ENCODE results near the gene MTHFD1.

Gene MTHFD1

DNA sequence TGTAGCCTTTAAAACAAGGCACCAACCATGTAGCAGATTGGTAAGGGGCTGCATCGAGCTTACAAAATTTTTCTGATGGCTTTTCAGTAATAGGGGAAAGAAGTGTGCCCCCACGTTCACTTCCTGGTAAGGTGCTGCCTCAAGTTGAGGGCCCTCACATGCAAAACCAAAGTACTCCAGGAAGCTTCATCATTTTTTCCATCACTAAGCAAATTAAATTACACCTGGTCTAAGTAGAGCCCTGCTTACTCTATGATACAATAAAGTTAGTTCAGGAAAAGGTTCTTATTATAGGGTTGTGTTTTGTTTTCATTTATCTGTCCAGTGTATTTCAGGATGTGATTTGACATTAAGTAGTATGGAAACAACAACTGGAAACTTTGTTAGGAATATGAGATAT is 62.1 kb downstream of the MTHFD1 start:
- no peak for DNase-seq

DNA sequence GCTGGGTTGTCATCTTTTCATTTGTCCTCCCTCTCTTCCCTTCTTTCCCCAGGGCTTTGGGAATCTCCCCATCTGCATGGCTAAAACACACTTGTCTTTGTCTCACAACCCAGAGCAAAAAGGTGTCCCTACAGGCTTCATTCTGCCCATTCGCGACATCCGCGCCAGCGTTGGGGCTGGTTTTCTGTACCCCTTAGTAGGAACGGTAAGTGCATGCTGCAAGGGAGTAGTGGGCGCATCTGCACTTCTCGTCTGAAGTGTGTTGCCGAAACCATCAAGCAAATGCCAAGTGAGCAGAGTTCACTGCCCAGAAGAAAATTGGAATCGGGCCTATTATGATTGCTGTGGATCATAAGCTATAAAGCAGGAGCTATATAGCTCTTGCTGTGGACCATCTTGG is 66.5 kb downstream of the MTHFD1 start:
- no peak for DNase-seq

DNA sequence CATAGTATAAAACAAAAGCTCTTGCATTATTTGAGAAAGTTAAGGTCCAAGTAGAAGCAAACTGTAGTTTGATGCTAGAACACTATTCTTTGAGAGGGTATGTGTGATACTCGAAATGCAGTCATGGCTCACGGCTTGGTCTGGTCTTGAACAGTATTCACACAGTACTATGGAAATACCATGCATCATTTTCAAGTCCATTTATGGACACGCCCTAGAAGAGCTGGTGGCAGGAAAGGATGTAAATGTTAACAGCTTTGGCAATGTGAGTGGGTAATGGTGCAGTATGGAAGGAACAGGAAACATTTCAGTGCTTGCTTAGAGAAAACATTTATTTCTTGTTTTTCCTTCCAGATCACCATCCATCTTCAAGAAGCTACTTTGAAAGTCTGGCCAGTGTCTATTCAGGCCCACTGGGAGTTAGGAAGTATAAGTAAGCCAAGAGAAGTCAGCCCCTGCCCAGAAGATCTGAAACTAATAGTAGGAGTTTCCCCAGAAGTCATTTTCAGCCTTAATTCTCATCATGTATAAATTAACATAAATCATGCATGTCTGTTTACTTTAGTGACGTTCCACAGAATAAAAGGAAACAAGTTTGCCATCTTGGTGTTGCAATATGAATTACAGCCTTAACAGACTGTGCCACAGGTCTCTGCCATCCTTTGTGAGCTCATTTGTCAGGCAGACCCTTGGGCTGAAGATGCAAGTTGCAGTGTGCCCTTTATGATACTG is 71.4 kb downstream of the MTHFD1 start:
- no peak for DNase-seq

DNA sequence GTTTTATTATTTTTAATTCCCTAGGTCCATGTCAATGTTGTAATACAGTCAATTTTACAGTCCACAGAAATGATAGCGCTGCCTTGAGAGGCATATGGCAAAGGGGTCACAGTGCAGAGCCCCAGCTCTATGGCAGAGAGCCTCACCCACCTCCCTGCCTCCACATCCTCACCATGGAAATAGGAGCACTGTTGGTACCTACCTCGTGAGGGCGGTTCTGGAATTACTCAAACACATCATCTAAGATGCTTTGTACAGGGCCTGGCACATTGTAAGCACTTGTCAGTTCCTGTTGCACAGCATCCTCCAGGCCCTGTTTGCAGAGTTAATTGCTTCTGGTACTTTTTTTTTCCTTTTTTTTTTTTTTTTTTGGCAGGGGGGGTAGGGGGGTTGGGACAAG is 73.1 kb downstream of the MTHFD1 start:
- no peak for DNase-seq

DNA sequence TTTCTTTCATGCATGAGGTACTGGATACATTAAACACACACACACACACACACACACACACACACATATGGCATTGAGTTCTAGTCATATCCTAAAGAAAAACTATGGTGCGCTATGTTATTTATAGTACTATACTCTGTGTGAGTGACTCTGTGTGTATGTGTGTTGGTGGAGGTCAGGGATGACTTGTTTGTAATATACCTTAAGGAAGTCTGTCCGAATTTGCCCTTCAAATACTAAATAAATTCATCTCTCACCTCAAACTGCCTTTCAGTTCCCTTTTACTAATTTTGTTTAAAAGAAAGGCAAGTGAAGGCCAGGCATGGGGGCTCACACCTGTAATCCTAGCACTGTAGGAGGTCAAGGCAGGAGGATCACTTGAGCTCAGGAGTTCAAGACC is 75.0 kb downstream of the MTHFD1 start:
- DNase-seq = no peak

DNA sequence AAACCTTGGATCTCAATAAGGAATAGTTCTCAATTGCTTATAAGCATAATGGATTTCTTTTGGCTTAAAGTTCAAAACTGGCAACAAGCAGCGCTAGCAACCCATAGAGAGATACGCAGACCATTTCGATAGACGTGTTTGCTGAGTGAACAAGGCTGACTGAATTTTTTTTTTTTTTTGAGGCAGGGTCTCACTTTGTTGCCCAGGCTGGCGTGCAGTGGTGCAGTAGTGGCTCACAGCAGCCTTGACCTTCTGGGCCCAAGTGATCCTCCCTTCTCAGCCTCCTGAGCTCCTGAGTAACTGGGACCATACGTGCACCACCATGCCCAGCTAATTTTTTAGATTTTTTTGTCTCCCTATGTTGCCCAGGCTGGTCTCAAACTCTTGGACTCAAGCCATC is 75.7 kb downstream of the MTHFD1 start:
- DNase-seq = no peak

DNA sequence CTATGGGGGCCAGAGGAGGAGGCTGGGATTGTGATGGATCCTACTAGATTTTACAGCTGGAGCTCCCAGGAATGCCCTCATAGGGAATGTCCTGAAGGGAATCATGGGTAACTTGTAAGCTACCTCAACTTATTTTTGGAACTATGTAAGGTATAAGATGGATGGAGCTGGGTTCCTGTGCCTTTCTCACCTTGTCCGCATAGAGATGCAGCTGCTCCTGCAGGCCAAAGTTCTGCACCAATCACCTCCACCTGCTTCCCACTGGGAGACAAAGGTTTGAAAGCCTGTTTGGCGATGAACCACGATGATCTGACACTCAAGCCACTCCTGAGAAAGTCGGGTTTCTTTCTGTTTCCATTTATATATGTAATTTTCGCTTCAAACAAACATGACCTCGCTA is 76.5 kb downstream of the MTHFD1 start:
- DNase-seq = no peak

DNA sequence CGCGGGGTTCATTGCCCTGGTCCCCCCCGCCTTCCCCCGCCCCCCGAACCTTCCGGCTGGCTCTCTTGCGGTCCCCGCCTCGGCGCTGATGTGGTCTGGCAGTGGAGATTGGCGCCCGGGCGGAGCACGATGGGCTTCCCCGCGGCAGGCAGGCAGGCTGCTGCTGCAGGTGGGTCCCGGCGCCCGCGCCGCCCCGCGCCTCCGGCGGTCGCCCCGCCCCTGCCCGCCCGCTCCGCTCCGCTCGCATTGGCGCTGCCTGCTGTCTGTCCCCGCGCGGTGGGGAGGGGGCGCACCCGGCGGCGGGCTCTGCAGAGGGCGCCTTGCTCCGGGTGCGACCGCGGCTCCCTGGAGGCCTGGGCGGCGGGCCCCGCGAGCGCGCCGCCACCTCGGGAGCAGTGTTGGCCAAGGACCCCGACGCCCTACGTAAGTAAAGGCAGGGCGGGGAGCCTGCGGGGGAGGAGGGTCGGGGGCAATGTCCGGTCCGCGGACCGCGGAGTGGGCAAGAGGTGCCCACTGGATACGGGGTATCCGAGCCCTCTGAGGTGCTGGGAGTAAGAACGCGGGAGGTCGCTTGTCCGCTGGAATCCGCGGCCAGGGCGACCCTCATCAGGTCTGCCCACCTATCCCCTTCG is 77.2 kb downstream of the MTHFD1 start, which contains the start of gene AKAP5:
Gene AKAP5 (plus strand): TSS at position 309 of the 632 bp plus-strand sequence. CDS start 2,896 bp downstream, outside the sequence.
- DNase-seq = peak; percentile 78

DNA sequence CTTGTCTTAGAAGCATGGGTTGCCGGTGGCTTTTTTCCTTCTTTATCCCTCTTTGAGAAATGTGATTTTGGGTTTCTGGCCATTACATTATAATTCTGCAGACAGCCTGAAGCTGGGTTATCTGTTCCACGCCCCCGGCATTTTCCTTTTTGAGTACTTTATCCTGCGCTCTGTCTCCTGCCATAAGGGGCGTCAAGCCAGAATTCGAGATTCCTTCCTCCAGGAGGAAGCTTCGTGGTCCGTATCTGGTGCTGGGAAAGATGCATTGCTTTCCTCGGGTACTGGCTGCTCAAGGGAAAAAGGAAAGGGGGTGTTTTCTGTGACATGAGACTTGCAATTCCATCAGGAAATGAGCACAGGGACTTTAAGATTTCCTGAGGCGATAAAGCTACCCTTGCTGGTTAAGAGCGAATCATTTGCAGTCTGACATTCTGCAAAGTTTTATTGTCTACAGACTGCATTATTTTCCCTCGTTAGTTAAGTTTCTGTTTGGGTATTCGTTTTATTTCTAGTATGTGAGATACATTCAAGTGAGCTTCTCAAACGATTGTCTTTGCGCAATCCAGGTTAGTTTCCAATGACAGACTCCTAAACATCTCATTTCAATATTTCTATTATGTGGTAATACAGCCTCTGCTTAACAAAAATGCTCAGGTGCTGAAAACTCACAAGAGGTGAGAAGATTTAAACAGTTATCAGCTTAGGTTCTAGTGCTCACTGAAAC is 77.8 kb downstream of the MTHFD1 start:
- DNase-seq = peak; percentile 64

DNA sequence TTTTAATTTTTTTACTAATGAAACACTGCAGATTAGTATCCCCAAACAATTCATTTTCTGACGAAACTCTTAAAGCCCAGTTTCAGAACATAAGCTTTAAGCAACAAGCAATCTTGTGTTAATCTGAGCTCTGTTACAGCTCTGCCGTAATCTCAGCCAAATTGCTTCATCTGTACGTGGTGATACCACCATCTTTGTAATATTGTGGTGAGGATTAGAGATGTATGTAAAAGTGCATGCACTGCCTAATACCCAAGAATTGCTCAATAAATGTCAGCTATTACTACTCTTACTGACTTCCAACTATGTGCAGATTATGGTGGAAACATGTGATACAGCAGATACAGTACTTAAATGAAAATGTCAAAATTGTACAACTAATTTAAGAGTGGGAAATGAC is 78.9 kb downstream of the MTHFD1 start:
- DNase-seq = no peak

DNA sequence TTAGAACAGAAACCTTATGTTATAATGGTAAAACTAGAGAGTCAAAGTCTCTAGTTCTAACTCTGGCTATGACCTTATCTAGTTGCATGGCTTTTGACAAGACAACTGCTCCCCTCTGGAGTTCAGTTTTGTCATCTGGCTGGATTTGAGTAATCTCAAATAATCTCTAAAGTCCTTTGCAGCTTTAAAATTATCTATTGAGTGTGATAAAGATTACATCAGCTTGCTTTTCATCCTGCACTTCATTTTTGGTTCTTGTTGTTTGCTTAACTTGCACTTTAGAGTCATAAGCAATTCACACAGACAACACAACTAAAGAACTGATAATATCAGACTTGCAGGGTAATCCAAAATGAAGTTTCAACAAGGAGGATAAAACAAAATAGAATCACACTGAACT is 79.4 kb downstream of the MTHFD1 start:
- no peak for DNase-seq

DNA sequence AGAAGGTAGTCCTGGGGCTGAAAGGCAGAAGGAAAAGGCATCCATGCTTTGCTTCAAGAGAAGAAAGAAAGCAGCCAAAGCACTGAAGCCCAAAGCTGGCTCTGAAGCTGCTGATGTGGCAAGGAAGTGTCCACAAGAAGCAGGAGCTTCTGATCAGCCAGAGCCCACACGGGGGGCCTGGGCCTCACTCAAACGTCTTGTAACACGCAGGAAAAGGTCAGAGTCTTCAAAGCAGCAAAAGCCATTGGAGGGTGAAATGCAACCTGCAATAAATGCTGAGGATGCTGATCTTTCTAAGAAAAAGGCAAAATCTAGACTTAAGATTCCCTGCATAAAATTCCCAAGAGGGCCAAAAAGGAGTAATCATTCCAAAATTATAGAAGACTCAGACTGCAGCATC is 80.3 kb downstream of the MTHFD1 start:
- DNase-seq = no peak

DNA sequence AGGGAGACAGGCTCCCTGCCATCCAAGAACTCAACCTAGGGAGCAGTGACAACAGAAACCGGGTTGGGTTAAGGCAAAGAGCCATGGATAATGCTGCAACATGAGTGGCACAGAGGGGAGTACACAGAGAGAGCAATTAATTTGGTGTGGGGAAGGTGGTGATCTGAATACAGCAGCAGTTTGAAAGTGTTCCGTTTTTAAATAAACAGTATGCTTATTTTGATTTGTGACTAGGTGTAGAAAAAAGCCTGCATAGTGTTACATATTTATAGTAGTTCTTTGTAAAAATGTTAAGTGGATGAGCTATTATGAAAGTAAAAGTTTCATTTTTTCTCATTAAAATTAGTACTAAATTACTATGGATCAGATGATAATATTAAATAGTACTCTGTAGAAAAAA is 85.9 kb downstream of the MTHFD1 start:
- no peak for DNase-seq

DNA sequence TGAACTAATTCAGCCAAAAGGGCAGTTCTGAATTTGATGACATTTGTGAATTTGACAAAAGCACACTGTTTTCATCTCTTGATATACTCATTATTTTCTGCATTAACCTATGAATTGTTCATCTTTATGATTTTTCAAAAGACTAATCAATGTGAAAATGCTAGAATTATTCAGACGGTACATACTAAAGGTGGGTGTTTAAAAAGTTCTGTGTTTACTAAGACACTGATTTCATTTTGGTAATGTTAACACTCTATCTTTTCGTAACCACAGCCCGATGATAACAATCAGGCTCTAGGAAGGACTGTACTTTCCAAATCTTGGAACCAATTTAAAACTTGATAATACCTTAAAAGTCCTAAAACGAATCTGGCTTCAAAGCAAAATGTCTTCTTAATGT is 86.5 kb downstream of the MTHFD1 start:
- DNase-seq = no peak

DNA sequence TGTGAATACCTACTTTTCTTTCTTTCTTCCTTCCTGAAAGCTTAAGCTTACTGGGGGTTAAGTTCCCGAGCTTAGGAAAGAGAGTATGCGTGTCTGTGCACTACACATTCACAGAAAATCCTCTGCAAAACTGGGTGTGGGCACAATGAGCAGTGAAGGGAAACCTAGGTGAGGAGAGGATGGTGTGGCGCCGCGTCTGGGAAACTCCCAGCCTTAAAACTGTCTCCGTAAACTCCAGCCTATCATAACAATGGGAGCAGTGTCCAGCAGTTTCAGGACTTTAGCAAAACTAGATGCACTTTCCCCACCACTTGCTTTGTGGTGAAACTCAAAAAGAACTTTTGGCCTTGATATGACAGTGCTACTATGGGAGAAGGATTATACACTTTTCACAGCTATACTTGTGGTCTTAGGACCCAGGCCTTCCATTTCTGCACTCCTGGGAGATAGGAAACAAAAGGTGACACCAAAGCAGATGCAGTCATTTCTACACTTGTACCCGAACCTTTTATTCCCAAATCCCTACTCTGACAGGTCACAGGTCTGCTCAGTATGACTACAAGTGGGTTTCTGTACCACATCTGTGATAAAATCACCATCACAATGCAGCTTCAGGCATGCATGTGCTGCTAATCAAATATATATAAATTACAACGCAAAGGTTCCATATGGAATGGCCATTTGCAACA is 87.6 kb downstream of the MTHFD1 start:
- no peak for DNase-seq

DNA sequence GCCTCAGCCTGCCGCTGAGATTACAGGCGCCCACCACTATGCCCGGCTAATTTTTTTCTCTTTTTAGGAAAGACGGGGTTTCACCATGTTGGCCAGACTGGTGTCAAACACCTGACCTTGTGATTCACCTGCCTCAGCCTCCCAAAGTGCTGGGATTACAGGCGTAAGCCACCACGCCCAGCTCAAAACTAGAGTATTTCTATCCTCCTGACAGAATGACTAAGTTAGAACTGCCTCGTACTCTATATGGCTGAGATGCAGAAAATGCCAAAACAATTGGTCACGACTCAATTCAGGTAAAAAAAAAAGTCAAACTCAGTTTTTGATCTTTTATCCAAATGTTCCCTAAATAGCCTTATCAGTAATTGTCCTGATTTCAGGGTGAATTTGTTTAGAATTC is 88.3 kb downstream of the MTHFD1 start:
- DNase-seq = no peak

DNA sequence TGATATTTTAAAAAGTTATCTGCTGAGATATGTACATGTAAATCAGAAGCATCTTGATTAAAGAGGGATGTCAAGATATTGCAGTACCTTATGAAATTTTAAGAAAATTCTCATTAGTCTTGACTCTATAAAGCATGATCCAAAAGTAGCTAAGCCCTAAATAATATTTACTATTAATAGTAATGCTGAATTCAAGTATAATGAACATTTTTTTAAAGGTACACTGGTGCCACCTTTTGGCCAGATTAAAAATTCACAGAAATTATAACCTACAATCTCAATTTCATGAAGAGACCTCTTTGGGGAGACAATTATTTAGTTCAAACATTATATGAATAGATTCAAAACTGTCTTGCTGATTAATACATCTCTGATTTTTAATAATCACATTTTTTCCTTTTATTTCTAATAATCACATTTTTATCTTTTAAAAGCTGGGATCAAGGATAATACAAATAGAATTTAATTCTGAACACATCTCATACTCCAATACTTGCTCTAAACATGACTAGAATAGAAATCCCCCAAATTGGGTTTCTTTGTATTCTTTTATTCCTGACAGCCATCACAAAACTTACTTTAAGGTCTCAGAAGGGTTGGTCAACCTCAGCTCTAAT is 90.6 kb downstream of the MTHFD1 start:
- peak; percentile 70 for DNase-seq

DNA sequence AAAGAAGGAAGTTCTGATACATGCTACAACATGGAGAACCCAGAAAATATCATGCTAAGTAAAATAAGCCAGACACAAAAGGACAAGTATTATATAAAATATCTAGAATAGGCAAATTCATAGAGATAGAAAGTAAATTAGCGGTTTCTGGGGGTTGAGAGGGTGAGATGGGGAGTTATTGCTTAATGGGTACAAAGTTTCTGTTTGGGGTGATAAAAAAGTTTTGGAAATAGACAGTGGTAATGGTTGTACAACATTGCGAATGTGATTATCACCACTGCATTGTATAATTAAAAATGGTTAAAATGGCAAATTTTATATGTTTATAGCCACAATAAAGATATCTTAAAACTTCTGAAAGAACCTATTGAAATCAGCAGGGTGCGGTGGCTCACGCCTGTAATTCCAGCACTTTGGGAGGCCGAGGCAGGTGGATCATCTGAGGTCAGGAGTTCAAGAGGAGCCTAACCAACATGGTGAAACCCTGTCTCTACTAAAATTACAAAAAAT is 100.5 kb downstream of the MTHFD1 start:
- no peak for DNase-seq

DNA sequence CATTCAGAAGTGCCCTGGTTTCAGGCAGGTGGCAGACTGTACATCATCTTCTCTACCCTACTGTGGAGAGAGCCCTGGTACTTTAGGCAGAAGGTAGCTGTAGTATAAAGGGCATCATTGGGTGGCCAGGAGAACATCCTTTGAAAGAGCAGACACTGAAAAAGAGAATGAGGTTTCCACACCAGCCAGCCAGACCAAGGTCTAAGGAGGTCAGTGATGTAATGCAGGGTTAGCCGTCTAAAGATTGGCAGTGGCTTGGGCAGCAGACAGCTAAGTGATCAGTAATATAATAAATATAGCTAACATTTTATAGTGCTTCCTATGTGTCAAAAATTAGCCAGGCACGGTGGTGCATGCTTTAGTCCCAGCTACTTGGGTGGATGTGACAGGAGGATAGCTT is 103.5 kb downstream of the MTHFD1 start:
- DNase-seq = no peak

DNA sequence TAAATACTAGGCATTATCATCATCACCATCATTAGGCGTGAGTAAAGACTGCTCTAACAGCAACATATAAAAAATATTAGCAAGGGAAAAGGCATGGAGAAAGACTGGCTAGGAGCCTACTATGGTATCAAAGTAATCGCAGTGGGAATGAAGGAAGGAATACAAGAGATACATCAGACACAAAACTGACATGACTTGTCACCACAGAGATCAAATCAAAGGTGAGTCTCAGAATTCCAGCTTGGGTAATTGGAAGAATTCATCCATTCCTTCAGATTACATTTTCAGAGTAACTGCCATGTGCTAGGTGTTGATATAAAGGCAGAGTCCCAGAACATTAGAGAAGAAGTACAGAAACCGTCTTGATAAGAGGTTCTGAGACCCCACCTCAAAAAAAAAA is 105.3 kb downstream of the MTHFD1 start:
- DNase-seq = no peak

DNA sequence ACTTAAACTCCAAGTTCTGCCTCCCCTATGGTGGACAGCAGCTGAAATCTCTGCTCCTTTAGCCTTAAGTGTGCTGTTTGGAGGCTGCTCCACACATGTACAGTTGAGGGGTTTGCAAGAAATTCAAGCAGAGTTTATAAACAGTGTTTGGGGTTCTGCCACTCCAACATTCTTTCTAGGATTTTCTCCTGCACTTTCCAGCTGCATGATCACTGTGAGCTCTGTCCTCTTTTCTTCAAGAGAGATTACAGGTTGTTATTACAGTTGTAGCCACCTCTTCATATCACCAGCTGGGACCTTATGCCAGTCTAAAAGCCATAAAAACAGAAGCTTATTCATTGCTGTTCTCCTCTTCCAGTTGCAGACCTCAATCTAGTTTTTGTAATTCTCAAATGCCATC is 107.1 kb downstream of the MTHFD1 start:
- DNase-seq = no peak

DNA sequence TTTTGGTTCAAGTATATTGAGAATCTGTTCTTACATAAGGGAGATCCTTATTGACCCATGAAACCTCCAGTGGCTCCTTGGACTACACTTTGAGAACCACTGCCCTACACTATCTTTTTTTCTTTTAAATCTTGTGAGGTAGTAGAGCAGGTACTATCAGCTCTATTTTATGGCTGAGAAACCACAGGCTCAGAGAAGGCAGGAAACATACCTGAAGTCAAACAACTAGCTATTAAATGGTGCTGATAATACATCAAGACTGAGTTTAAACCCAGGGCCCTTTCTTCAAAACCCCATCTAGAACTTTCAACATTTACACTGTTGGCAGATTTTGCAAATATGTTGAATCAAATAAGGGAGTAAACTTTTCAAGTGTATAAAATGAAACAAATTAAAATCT is 108.6 kb downstream of the MTHFD1 start:
- no peak for DNase-seq

DNA sequence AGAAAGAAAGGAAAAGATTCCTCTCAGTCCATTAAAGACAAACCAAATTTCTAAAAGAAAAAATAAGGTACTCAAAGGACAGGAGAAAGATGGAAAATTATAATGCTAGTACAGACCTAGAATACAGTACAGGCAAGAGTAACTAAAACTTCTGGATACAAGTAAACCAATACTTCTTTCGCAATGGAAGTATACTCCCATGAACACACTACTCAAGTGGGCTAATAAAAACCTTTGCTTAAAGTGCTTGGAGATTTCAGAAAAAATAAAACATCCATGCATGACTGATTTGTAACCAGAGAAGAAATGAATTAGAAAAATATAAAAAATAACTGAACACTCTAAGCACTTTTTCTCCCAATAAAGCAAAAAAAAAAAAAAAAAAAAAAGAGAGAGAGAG is 111.9 kb downstream of the MTHFD1 start:
- DNase-seq = no peak

Measured in NCI-H1694 treated with DMSO at 0.1 percent for 48 hours (cell line).